ENCODE measurements around the gene CLNS1A.

Gene CLNS1A

GRCh38 chr11:77637345-77638165 lies at the start of gene CLNS1A:
Gene CLNS1A (minus strand): TSS chr11:77637794. CDS start chr11:77637714, 80 bp downstream.
- TF ChIP-seq, protein P1, sequence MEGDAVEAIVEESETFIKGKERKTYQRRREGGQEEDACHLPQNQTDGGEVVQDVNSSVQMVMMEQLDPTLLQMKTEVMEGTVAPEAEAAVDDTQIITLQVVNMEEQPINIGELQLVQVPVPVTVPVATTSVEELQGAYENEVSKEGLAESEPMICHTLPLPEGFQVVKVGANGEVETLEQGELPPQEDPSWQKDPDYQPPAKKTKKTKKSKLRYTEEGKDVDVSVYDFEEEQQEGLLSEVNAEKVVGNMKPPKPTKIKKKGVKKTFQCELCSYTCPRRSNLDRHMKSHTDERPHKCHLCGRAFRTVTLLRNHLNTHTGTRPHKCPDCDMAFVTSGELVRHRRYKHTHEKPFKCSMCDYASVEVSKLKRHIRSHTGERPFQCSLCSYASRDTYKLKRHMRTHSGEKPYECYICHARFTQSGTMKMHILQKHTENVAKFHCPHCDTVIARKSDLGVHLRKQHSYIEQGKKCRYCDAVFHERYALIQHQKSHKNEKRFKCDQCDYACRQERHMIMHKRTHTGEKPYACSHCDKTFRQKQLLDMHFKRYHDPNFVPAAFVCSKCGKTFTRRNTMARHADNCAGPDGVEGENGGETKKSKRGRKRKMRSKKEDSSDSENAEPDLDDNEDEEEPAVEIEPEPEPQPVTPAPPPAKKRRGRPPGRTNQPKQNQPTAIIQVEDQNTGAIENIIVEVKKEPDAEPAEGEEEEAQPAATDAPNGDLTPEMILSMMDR (IDR thresholded peaks at IDR 0.05; ENCODE audit: control insufficient read depth, insufficient read depth, low read depth, low read length, missing control alignments), result no peak
- peak; percentile 38 for DNase-seq (ENCODE audit: low read depth)
- peak within 1 kb of the TSS; percentile 80 for H3K4me3 ChIP-seq (ENCODE audit: control insufficient read depth, low read depth, low read length)

DNA sequence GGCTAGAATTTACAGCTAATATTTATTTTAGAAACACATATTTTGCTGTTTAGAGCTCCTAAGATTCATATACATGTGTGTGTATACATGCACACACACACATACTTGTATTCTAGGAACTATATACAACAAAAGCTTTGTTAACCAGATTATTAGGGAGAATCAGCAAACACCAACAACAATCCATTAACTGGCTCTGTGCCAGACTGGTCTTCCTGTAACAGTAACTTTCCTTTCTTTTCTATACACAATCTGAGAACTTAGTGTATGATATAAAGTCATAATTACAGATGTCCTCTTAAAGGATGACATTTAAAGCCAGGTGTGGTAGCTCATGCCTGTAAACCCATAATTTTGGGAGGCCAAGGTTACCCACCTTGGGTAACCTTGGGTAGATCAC lies 49.5 kb upstream of the CLNS1A start:
- TF ChIP-seq, protein P1 (IDR thresholded peaks at IDR 0.05; ENCODE audit: control insufficient read depth, insufficient read depth, low read depth, low read length, missing control alignments), result no peak
- DNase-seq (ENCODE audit: low read depth), result no peak

GRCh38 chr11:77677138-77677537 lies 39.5 kb upstream of the CLNS1A start:
- H3K4me3 ChIP-seq (ENCODE audit: control insufficient read depth, low read depth, low read length), result no peak overlapping the region
- TF ChIP-seq, protein P1 (IDR thresholded peaks at IDR 0.05; ENCODE audit: control insufficient read depth, insufficient read depth, low read depth, low read length, missing control alignments), result no peak
- DNase-seq (ENCODE audit: low read depth), result no peak

More for the DNA sequence above, 49.5 kb upstream of the CLNS1A start:
- no peak overlapping the region for H3K4me3 ChIP-seq (ENCODE audit: control insufficient read depth, low read depth, low read length)

DNA sequence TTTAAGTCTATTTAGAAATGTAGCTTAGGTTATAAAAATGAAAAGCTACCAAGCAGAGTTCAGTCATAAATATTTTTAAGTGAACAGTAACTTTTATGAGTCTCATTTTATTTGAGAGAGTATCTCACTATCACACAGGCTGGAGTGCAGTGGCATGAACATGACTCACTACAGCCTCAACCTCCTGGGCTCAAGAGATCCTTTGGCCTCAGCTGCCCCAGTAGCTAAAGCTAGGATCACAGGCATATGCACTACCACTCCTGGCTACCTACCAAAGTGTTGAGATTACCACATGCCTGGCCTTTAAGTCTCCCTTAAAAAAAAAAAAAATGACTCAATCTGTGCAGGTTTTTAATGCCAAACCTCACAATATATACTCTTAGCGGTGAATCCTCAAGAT lies 34.7 kb upstream of the CLNS1A start:
- peak; percentile 97 for DNase-seq (ENCODE audit: low read depth)
- TF ChIP-seq, protein P1 (IDR thresholded peaks at IDR 0.05; ENCODE audit: control insufficient read depth, insufficient read depth, low read depth, low read length, missing control alignments), result no peak

DNA sequence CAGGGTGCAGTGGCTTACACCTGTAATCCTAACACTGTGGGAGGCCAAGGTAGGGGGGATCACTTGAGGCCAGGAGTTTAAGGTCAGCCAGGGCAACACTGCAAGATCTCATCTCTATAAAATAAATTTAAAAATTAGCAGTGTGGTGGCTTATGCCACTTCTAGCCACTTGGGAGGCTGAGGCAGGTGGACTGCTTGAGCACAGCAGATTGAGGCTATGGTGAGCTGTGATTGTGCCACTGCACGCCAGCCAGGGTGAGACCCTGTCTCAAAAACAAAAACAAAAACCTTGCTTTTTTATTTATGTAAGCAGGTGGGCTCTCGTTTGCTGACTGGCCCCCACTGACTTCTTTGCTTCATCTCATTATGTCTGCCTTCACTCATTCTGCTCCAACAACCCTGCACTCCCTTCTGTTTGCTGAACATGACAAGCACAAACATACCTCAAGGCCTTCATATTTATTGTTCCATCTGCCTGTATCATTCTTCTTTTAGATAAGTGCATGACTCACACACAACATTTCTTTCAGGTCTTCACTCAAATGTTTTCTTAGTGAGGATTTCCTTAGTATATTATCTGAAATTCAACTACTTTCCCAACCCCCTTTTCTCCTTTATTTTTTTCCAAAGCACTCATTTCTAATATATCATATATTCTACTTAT lies 32.4 kb upstream of the CLNS1A start:
- DNase-seq (ENCODE audit: low read depth), result no peak
- no peak overlapping the region for H3K4me3 ChIP-seq (ENCODE audit: control insufficient read depth, low read depth, low read length)

More for the DNA sequence above, 34.7 kb upstream of the CLNS1A start:
- H3K4me3 ChIP-seq (ENCODE audit: control insufficient read depth, low read depth, low read length), result no peak overlapping the region

DNA sequence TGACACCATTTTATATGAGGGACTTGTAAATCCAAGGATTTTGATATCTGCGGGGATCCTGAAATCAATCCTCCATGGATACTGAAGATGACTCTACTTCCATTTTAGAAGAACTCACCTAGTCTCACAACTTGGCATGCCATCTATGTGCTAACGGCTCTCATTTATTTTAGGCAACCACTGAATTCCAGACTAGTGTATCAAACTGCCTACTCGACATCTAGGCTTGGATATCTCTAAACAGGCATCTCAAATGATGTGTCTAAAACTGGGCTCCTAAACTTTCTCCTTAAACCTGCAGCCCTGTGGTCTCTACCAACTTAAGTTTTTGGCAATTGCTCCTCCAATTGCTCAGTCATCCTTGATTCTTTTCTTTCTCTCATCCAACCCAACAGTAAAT lies 31.2 kb upstream of the CLNS1A start:
- TF ChIP-seq, protein P1 (IDR thresholded peaks at IDR 0.05; ENCODE audit: control insufficient read depth, insufficient read depth, low read depth, low read length, missing control alignments), result no peak
- no peak overlapping the region for H3K4me3 ChIP-seq (ENCODE audit: control insufficient read depth, low read depth, low read length)
- DNase-seq (ENCODE audit: low read depth), result no peak

More for the DNA sequence above, 32.4 kb upstream of the CLNS1A start:
- TF ChIP-seq, protein P1 (IDR thresholded peaks at IDR 0.05; ENCODE audit: control insufficient read depth, insufficient read depth, low read depth, low read length, missing control alignments), result no peak
